ENCODE measurements around the gene PLXNA4.

Gene PLXNA4

DNA sequence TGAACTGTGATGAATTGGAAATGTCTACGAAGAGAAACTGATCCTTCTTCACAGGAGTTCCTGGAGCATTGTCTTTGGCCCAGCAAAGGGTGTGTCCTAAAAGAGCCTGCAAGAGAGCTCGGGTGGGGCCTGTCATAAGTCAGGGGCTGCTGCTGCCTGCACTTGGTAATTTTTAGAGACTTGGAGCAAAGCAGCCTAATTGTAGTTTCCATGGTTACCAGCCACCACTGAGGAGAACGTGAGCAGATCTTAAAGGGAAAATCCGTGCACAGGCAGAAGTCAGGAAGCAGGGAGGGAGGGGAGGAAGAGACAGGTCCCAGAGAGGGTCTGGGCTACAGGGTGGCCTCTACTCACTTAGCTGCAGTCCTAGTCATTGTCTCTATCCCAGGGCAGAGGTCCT is 463.6 kb downstream of the PLXNA4 start:
- no peaks in the 10 kb centered on the region for H3K4me1 ChIP-seq (ENCODE audit: insufficient read depth, low read length, severe bottlenecking)
- no peak overlapping the region for H3K9ac ChIP-seq (ENCODE audit: low read length)
- H3F3A ChIP-seq (ENCODE audit: insufficient read depth, low read length), result no peaks in the 10 kb centered on the region
- H3K9me2 ChIP-seq (ENCODE audit: low read depth, low read length), result no peaks in the 10 kb centered on the region
- H3K9me3 ChIP-seq (ENCODE audit: low read length), result no peaks in the 10 kb centered on the region
- H3K79me2 ChIP-seq (ENCODE audit: insufficient read depth, low read length), result no peaks in the 10 kb centered on the region
- no peak overlapping the region for H3K4me3 ChIP-seq (ENCODE audit: low read depth, low read length, poor library complexity, severe bottlenecking)
- TF ChIP-seq, protein P1, sequence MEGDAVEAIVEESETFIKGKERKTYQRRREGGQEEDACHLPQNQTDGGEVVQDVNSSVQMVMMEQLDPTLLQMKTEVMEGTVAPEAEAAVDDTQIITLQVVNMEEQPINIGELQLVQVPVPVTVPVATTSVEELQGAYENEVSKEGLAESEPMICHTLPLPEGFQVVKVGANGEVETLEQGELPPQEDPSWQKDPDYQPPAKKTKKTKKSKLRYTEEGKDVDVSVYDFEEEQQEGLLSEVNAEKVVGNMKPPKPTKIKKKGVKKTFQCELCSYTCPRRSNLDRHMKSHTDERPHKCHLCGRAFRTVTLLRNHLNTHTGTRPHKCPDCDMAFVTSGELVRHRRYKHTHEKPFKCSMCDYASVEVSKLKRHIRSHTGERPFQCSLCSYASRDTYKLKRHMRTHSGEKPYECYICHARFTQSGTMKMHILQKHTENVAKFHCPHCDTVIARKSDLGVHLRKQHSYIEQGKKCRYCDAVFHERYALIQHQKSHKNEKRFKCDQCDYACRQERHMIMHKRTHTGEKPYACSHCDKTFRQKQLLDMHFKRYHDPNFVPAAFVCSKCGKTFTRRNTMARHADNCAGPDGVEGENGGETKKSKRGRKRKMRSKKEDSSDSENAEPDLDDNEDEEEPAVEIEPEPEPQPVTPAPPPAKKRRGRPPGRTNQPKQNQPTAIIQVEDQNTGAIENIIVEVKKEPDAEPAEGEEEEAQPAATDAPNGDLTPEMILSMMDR (IDR thresholded peaks at IDR 0.05; ENCODE audit: low read length), result no peak
- TF ChIP-seq EZH2 (IDR thresholded peaks at IDR 0.05; ENCODE audit: borderline replicate concordance, low read length), result no peak
- no peaks in the 10 kb centered on the region for H4K20me1 ChIP-seq (ENCODE audit: insufficient read depth, low read length)
- H3K36me3 ChIP-seq (ENCODE audit: insufficient read depth, low read length), result no peaks in the 10 kb centered on the region
- H3K4me2 ChIP-seq (ENCODE audit: low read length), result no peak overlapping the region
- H2AFZ ChIP-seq (ENCODE audit: low read length), result no peak overlapping the region
- no peak overlapping the region for H3K27ac ChIP-seq (ENCODE audit: low read depth, low read length, poor library complexity, severe bottlenecking)
- no peaks in the 10 kb centered on the region; the same call in 1 of the 2 replicates for H3K27me3 ChIP-seq (ENCODE audit: insufficient read depth, low read length)

DNA sequence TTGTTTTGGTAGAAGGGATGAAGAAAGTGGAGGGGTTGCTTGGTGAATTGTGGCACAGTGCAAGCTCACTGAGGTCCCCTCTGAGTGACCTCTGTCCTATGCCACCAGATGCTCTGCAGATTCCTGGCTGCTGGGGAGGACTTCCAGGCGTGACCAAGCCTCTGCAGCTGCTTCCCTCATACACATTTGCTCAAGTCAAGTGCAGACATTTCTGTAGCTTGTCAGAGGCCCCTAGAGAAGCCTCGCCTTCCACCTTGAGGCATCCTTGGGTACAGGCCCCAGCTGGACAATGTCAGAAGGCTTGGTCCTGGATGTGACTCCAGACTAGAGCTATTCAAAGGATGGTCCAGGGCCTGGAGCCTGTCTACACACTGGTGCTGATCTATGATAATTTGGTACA is 464.2 kb downstream of the PLXNA4 start:
- no peak overlapping the region for H2AFZ ChIP-seq (ENCODE audit: low read length)
- H3K36me3 ChIP-seq (ENCODE audit: insufficient read depth, low read length), result no peaks in the 10 kb centered on the region
- H3K4me3 ChIP-seq (ENCODE audit: low read depth, low read length, poor library complexity, severe bottlenecking), result no peak overlapping the region
- H3F3A ChIP-seq (ENCODE audit: insufficient read depth, low read length), result no peaks in the 10 kb centered on the region
- H3K9me3 ChIP-seq (ENCODE audit: low read length), result no peaks in the 10 kb centered on the region
- no peaks in the 10 kb centered on the region for H3K9me2 ChIP-seq (ENCODE audit: low read depth, low read length)
- H3K9ac ChIP-seq (ENCODE audit: low read length), result no peak overlapping the region
- no peaks in the 10 kb centered on the region for H4K20me1 ChIP-seq (ENCODE audit: insufficient read depth, low read length)
- no peaks in the 10 kb centered on the region for H3K79me2 ChIP-seq (ENCODE audit: insufficient read depth, low read length)
- no peaks in the 10 kb centered on the region for H3K4me1 ChIP-seq (ENCODE audit: insufficient read depth, low read length, severe bottlenecking)
- no peak overlapping the region for H3K27ac ChIP-seq (ENCODE audit: low read depth, low read length, poor library complexity, severe bottlenecking)
- TF ChIP-seq EZH2 (IDR thresholded peaks at IDR 0.05; ENCODE audit: borderline replicate concordance, low read length), result no peak
- TF ChIP-seq, protein P1 (IDR thresholded peaks at IDR 0.05; ENCODE audit: low read length), result no peak
- no peak overlapping the region for H3K4me2 ChIP-seq (ENCODE audit: low read length)
- no peaks in the 10 kb centered on the region; the same call in 1 of the 2 replicates for H3K27me3 ChIP-seq (ENCODE audit: insufficient read depth, low read length)

DNA sequence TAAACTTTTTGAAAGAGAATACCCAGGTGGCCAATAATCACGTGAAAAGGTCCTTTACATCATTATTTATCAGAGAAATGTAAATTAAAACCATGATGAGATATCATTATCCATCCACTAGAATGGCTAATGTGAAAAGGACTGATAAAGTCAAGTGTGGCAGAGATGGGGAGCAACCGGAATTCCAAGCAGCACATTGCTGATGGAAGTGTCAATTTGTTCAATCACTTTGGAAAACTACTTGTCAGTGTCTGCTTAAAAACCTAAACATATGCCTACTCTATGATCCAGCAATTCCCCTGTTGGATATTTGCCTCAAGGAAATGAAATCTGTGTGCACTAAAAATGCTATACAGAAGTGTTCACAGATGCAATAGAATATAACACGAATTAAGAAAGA is 465.6 kb downstream of the PLXNA4 start:
- H2AFZ ChIP-seq (ENCODE audit: low read length), result no peak overlapping the region
- H3K79me2 ChIP-seq (ENCODE audit: insufficient read depth, low read length), result no peaks in the 10 kb centered on the region
- no peaks in the 10 kb centered on the region; the same call in 1 of the 2 replicates for H3K27me3 ChIP-seq (ENCODE audit: insufficient read depth, low read length)
- H3F3A ChIP-seq (ENCODE audit: insufficient read depth, low read length), result no peaks in the 10 kb centered on the region
- no peaks in the 10 kb centered on the region for H4K20me1 ChIP-seq (ENCODE audit: insufficient read depth, low read length)
- H3K9me2 ChIP-seq (ENCODE audit: low read depth, low read length), result no peaks in the 10 kb centered on the region
- no peak overlapping the region for H3K27ac ChIP-seq (ENCODE audit: low read depth, low read length, poor library complexity, severe bottlenecking)
- H3K36me3 ChIP-seq (ENCODE audit: insufficient read depth, low read length), result no peaks in the 10 kb centered on the region
- no peak overlapping the region for H3K4me2 ChIP-seq (ENCODE audit: low read length)
- H3K9ac ChIP-seq (ENCODE audit: low read length), result no peak overlapping the region
- H3K9me3 ChIP-seq (ENCODE audit: low read length), result no peaks in the 10 kb centered on the region
- no peak for TF ChIP-seq EZH2 (IDR thresholded peaks at IDR 0.05; ENCODE audit: borderline replicate concordance, low read length)
- TF ChIP-seq, protein P1 (IDR thresholded peaks at IDR 0.05; ENCODE audit: low read length), result no peak
- H3K4me1 ChIP-seq (ENCODE audit: insufficient read depth, low read length, severe bottlenecking), result no peaks in the 10 kb centered on the region
- no peak overlapping the region for H3K4me3 ChIP-seq (ENCODE audit: low read depth, low read length, poor library complexity, severe bottlenecking)
